HepG2 (cell line): Measurements from ENCODE around the gene FXYD5.

ENCODE experiments used
- HNRNPUL1 ChIP-seq: fragments of 200-400 bp; formaldehyde crosslinking; IDR thresholded peaks from 2 replicates; pipeline ENCODE4 v1.6.1; 2017; ENCODE audit warnings: low read depth, mild to moderate bottlenecking, low read length, moderate library complexity
- MAFF ChIP-seq: IDR thresholded peaks from 2 replicates; pipeline ENCODE4 v1.6.1; 2011; ENCODE audit warnings: low read depth, low read length, improper control_type of control experiment
- ZNF296 ChIP-seq: sonication (generic); formaldehyde crosslinking; conservative IDR thresholded peaks from 2 replicates; pipeline ENCODE4 v1.5.0; 2020; ENCODE audit warnings: mild to moderate bottlenecking, missing genetic modification reagents
- TF ChIP-seq, protein P1 (sequence below): sonication (generic); formaldehyde crosslinking; IDR thresholded peaks from 2 replicates; pipeline ENCODE4 v1.5.0; 2020; ENCODE audit warnings: mild to moderate bottlenecking, missing genetic modification reagents, moderate library complexity

DNA sequence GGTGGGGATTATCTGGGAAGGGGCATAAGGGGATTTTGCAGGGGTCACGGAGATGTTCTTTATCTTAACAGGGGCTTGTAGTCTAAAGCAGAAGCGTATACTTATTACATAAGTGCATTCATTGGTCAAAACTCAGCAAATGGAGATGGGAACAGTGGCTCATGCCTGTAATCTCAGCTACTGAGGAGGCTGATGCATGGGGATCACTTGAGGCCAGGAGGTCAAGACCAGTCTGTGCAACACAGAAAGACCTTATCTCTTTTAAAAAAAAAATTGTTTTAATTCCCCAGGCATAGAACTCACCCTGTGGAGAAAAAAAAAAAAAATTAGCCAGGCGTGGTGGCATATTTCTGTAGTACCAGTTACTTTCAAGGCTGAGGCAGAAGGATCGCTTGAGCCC, 55.1 kb downstream of the FXYD5 start:
- TF ChIP-seq ZNF296 (no peak), HNRNPUL1 (no peak), MAFF (no peak)
- TF ChIP-seq, protein P1, sequence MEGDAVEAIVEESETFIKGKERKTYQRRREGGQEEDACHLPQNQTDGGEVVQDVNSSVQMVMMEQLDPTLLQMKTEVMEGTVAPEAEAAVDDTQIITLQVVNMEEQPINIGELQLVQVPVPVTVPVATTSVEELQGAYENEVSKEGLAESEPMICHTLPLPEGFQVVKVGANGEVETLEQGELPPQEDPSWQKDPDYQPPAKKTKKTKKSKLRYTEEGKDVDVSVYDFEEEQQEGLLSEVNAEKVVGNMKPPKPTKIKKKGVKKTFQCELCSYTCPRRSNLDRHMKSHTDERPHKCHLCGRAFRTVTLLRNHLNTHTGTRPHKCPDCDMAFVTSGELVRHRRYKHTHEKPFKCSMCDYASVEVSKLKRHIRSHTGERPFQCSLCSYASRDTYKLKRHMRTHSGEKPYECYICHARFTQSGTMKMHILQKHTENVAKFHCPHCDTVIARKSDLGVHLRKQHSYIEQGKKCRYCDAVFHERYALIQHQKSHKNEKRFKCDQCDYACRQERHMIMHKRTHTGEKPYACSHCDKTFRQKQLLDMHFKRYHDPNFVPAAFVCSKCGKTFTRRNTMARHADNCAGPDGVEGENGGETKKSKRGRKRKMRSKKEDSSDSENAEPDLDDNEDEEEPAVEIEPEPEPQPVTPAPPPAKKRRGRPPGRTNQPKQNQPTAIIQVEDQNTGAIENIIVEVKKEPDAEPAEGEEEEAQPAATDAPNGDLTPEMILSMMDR (CRISPR knock-in tag), result no peak
